ENCODE data around the gene CTAGE1. TPM values are rescaled to one million over a fixed set of nuclear protein-coding genes. Genes with fewer than 3 reads are reported as not detected.

The CTAGE1 gene
- total RNA-seq, 2 experiments from 2014 or later = not detected

DNA sequence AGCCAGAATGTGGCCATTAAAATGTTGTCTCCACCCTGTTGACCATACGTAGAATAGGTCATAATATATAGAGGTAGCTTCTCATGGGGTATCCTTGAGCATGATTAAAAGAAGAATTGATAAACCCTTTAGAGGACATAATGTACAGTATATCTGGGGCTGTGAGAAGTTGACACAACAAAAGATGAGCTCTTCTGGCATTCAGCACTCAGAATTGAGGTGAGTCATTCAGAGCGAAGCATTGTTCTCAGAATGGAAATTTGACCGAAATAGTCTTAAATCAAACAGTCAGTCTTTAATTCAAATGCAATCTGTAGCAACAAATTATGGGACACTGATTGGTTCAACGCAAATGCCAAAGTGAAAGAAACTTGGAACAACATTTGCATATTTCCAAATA lies 47.3 kb downstream of the CTAGE1 start:
- intact Hi-C loops (cut with micrococcal nuclease) = loop anchor here (10.0 kb wide), 1 partner anchor 56 kb away; no protein-coding TSS in a partner anchor
- peaks cover 2% of the 10 kb centered on the region for H3K9me3 Mint-ChIP-seq
- no peak overlapping the region for H3K4me3 Mint-ChIP-seq
- H3K27ac Mint-ChIP-seq = no peak overlapping the region
- no peaks in the 10 kb centered on the region for H3K36me3 Mint-ChIP-seq
- H3K4me1 Mint-ChIP-seq (ENCODE audit: low read depth) = no peaks in the 10 kb centered on the region
- POLR2A ChIA-PET = no interaction called here
- DNase-seq = no peak
- CTCF ChIA-PET = no interaction called here
- H3K27me3 Mint-ChIP-seq = no peaks in the 10 kb centered on the region

DNA sequence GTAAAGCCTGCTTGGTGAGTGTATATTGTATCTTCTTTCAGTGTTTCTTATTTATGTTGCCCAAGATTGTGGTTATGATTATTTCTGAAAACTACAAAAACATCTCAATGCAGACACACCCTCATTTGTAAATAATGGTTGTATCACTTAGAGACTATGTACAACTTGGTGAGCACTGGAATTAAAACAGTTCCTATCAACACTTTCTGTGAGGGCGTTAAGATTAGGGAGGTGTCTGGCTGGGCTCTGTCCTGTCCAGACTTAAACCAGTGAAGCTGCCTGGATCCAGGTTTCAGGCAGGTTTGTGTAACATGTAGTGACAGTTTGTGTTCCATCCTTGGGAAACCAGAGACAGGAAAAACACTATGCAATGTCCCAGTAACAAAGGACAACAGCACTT lies 49.7 kb downstream of the CTAGE1 start:
- H3K4me1 Mint-ChIP-seq (ENCODE audit: low read depth) = no peaks in the 10 kb centered on the region
- no peak overlapping the region for H3K27ac Mint-ChIP-seq
- no peak overlapping the region for H3K4me3 Mint-ChIP-seq
- ChIA-PET POLR2A (no interaction called here), CTCF (no interaction called here)
- no peaks in the 10 kb centered on the region for H3K36me3 Mint-ChIP-seq
- peaks cover 2% of the 10 kb centered on the region for H3K9me3 Mint-ChIP-seq
- intact Hi-C loops (cut with micrococcal nuclease) = no loop called here
- H3K27me3 Mint-ChIP-seq = no peaks in the 10 kb centered on the region
- DNase-seq = no peak

DNA sequence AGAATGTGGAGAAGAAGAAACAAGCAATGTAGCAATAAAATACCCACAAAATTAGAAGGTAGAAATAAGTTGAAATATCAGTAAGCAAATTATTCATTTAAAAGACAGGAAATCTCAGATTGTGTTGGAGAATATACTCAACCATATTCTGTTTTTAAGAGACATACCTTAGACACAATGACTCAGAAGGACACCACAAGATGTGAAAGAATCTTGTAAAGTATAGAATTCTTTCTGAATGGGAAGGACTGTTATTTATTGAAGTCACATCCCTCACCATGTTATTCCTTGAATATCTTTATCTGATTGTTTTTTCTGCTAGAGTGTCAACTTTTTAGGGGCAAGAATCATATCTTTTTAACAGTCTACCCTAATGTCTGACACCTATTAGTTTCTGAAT lies 50.4 kb downstream of the CTAGE1 start:
- H3K9me3 Mint-ChIP-seq = no peaks in the 10 kb centered on the region
- H3K27ac Mint-ChIP-seq = no peak overlapping the region
- H3K4me1 Mint-ChIP-seq (ENCODE audit: low read depth) = no peaks in the 10 kb centered on the region
- H3K4me3 Mint-ChIP-seq = no peak overlapping the region
- no peaks in the 10 kb centered on the region for H3K36me3 Mint-ChIP-seq
- H3K27me3 Mint-ChIP-seq = no peaks in the 10 kb centered on the region
- no peak for DNase-seq
- POLR2A ChIA-PET = no interaction called here
- intact Hi-C loops (cut with micrococcal nuclease) = no loop called here
- CTCF ChIA-PET = no interaction called here

DNA sequence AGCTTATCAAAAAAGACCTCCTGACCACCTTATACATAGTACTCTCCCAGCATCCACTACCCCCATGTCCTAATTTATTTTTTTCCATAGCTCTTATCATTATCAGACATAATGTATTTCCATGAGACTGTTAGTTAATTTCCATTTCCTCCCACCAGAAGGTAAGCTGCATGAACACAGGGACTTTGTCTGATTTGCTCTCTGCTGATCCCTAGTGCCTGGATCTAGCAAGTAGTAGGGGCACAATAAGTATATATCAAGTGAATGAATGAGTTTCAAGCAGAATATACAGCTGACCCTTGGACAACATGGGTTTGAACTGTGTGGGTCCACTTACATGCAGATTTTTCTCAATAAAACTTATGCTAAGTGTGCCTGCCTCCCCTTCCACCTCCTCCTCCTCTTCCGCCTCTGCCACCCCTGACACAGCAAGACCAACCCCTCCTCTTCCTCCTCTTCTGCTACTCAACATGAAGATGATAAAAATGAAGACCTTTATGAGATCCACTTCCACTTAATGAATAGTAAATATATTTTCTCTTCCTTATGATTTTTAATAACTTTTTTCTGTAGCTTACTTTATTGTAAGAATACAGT lies 53.8 kb downstream of the CTAGE1 start:
- Mint-ChIP-seq H3K4me3 (no peak overlapping the region), H3K36me3 (no peaks in the 10 kb centered on the region), H3K4me1 (ENCODE audit: low read depth) (no peaks in the 10 kb centered on the region), H3K27me3 (no peaks in the 10 kb centered on the region), H3K27ac (no peak overlapping the region), H3K9me3 (no peaks in the 10 kb centered on the region)
- intact Hi-C loops (cut with micrococcal nuclease) = no loop called here
- ChIA-PET CTCF (no interaction called here), POLR2A (no interaction called here)
- DNase-seq = no peak

Other genes starting within 250 kb of the CTAGE1 start
- gene GATA6, start 248.3 kb downstream of the CTAGE1 start, total RNA-seq = under 1 TPM; 0.07 to 0.10 TPM